ENCODE data around the gene NARS2.
A peak's percentile ranks its signal among the peaks of the same experiment; 100 is the strongest.

Gene NARS2

GRCh38 chr11:78417175-78417887 is 157.3 kb downstream of the NARS2 start, which contains the start of gene GAB2:
GAB2 (minus strand) TSS chr11:78417820; CDS start chr11:78417720, 100 bp downstream.
- peak in 1 of 2 donors; percentile 24 for DNase-seq (ENCODE audit: extremely low read depth in 1 of 2, low read depth in 1 of 2)

DNA sequence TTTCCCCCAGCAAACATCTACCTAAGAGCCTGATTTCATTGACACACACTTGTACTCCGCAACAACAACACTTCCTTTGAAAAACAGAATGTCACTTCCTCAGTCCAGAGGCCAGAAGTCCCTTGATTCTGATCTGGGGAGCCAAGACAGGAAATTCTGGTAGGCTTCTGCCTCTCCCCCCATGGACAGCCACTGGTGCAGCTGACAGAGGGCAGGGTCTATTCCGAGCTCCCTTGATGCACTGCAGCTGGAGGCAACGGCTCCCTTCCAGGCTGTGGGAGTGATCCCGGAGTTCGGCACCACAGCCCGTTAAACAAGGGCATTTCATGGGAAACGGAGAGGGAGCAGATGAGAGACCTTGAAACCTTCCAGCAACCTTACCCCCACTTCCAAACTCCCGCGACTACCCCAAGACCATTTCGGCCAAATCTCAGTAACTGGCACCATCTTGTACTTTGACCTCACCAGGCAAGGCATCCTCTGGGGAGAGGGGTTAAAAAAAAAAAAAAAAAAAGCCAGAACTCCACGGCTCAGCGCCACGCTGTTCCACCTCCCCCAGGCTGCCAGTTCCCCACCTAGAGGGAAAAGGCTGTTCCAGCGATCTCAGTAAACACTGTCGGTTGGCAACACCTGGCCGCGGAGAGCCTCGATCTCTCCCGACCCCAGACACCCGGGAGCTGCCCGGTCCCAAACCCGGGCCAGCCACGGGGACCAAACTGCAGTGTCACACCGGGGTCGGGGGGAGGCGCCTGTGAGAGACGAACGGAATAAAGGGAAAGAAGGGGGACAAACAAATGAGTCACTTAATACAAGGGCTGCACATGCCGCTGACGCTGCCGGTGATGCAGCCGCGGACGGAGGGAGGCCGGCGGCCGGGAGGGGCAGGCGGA is 158.1 kb downstream of the NARS2 start:
- DNase-seq (ENCODE audit: extremely low read depth in 1 of 2, low read depth in 1 of 2), result peak; percentile 48 to 61

DNA sequence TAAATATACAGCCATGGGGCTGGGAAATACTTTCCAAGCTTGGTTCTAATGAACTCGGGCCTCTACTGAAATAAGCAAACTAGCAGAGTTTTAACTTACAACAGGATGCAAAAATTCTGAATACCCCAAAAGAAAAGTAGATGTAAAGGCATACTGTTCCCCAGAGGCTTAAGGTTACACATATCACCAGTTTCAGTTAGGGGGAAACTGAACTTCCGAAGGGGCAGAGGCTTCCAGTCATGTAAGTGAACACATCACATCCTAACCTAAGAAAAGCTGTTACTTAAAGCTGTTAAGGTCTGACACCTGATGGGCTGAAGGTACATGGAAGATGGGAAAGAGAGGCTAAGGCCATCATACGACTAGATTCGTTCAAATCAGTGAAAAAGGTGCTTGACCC is 159.3 kb downstream of the NARS2 start:
- DNase-seq (ENCODE audit: extremely low read depth in 1 of 2, low read depth in 1 of 2), result no peak

DNA sequence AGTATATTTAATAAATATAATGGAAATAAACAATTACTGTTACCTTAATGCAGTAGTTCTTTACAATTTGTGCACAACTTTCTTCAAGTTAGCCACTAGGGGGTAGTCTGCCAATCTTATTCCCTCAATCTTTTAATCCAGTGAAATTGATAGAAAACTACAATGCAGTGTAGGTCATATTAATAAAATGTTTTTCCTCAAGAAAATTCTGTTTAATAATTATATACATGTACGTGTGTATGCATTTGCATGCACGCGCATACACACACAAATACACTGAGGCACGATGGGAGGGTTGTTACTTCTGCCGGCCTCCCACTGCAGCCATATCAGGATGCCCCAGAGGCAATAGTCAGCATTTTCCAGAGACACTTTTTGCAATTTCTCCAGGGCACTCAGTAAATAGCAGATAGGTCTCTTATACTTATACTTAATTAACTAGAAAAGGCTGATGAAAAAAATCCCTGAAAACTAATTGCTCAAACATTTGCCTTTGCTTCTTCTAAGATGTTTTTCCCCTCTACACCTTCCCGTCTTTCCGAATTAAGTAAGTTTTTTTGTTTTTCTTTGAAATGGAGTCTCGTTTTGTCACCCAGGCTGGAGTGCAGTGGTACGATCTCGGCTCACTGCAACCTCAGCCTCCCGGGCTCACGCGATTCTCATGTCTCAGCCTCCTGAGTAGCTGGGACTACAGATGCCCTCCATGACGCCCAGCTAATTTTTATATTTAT is 160.2 kb downstream of the NARS2 start:
- no peak for DNase-seq (ENCODE audit: extremely low read depth in 1 of 2, low read depth in 1 of 2)

- no peak for DNase-seq (ENCODE audit: extremely low read depth in 1 of 2, low read depth in 1 of 2)
Observed at GRCh38 chr11:78408619-78409018, 166.0 kb downstream of the NARS2 start.

DNA sequence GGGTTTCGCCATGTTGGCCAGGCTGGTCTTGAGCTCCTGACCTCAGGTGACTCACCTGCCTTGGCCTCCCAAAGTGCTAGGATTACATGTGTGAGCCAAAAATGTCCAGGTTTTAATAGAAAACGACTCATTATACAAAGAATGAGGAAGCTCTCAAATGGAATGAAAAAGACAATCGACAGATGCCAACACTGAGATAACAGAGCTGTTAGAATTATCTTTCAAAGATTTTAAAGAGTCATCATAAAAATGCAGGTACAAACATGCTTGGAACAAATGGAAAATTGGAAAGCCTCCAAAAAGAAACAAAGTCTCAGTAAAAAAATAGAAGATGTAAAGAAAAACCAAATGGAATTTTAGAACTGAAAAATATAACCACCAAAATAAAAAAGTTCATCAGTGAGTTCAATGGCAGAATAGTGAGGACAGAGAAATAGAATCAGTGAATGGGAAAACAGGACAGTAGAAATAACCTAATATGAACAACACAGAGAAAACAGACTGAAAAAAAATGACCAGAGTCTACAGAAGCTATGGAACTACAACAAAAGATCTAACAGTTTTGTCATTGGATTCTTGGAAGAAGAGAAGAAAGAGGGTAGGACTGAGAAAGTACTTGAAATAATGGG is 168.0 kb downstream of the NARS2 start:
- DNase-seq (ENCODE audit: extremely low read depth in 1 of 2, low read depth in 1 of 2), result no peak

GRCh38 chr11:78405805-78406204 is 168.9 kb downstream of the NARS2 start:
- no peak for DNase-seq (ENCODE audit: extremely low read depth in 1 of 2, low read depth in 1 of 2)

DNA sequence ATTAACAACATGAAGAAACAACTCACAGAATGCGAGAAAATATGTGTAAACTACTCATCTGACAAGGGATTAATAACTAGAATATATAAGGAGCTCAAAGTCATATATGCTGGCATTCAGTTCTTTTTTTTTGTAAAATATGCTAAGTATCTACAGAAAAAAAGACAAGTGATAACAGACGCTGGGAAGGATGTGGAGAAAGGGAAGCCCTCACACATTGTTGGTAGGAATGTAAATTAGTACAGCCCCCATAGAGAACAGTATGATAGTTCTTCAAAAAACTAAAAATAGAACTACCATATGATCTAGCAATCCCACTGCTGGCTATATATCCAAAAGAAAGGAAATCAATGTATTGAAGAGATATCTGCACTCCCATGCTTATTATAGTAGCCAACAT is 170.9 kb downstream of the NARS2 start:
- DNase-seq (ENCODE audit: extremely low read depth in 1 of 2, low read depth in 1 of 2), result no peak

GRCh38 chr11:78402847-78403246 is 171.8 kb downstream of the NARS2 start:
- no peak for DNase-seq (ENCODE audit: extremely low read depth in 1 of 2, low read depth in 1 of 2)

DNA sequence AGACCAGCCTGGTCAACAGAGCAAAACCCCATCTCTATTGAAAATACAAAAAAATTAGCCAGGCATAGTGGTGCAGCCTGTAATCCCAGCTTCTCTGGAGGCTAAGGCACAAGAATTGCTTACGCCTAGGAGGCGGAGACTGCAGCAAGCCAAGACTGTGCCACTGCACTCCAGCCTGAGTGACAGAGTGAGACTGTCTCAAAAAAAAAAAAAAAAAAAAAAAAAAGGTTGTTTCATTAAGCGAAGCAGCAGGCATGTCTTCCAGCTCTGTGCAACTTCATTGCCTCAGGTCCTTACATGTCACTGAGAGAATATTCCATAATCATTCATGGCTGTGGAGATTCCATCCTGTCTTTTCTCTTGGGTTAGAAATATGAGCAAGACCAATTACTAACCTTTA is 174.0 kb downstream of the NARS2 start:
- no peak for DNase-seq (ENCODE audit: extremely low read depth in 1 of 2, low read depth in 1 of 2)

- DNase-seq (ENCODE audit: extremely low read depth in 1 of 2, low read depth in 1 of 2), result no peak
Observed at GRCh38 chr11:78400116-78400515, 174.5 kb downstream of the NARS2 start.

DNA sequence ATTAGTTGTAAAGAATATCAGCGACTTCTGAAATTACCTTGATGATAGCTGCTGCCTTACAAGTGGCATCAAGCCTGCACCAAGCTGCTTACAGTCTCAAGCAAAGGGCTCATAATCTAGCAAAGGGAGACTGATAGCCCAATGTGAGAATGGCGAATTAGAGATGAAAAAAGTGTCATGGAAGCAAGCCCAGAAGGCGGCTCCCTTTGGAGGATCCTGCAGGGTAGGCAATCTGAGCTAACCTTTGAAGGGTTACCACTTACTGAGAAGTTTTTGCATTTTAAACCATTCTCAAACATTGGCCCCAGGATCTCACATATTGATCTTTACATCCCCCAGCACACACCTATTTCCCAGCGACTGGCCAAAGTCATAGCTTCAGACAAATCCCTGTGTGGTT is 175.5 kb downstream of the NARS2 start:
- DNase-seq (ENCODE audit: extremely low read depth in 1 of 2, low read depth in 1 of 2), result no peak

GRCh38 chr11:78398715-78399114 is 175.9 kb downstream of the NARS2 start:
- DNase-seq (ENCODE audit: extremely low read depth in 1 of 2, low read depth in 1 of 2), result no peak

- no peak for DNase-seq (ENCODE audit: extremely low read depth in 1 of 2, low read depth in 1 of 2)
Observed at GRCh38 chr11:78397398-78397797, 177.3 kb downstream of the NARS2 start.

GRCh38 chr11:78395597-78395996 is 179.1 kb downstream of the NARS2 start:
- no peak for DNase-seq (ENCODE audit: extremely low read depth in 1 of 2, low read depth in 1 of 2)

- DNase-seq (ENCODE audit: extremely low read depth in 1 of 2, low read depth in 1 of 2), result no peak
Observed at GRCh38 chr11:78392854-78393253, 181.8 kb downstream of the NARS2 start.

DNA sequence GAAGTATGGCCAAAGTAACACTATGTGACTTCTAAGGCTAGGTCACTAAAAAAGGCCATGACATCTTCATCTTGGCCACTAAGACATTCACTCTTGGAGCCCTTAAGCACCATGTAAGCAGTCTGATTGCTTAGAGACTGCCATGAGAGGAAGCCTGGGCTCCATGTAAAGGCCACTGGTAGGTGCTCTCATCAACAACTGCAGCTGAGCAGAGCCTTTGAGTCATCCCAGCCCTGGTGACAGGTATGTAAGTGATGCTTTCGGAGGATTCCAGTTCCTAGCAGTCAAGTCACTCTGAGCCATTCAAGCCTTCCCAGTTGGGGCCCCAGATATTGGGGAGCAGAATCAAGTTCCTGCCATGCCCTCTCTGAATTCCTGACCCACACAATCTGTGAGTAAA is 183.2 kb downstream of the NARS2 start:
- DNase-seq (ENCODE audit: extremely low read depth in 1 of 2, low read depth in 1 of 2), result no peak

- no peak for DNase-seq (ENCODE audit: extremely low read depth in 1 of 2, low read depth in 1 of 2)
Observed at GRCh38 chr11:78390809-78391208, 183.9 kb downstream of the NARS2 start.

DNA sequence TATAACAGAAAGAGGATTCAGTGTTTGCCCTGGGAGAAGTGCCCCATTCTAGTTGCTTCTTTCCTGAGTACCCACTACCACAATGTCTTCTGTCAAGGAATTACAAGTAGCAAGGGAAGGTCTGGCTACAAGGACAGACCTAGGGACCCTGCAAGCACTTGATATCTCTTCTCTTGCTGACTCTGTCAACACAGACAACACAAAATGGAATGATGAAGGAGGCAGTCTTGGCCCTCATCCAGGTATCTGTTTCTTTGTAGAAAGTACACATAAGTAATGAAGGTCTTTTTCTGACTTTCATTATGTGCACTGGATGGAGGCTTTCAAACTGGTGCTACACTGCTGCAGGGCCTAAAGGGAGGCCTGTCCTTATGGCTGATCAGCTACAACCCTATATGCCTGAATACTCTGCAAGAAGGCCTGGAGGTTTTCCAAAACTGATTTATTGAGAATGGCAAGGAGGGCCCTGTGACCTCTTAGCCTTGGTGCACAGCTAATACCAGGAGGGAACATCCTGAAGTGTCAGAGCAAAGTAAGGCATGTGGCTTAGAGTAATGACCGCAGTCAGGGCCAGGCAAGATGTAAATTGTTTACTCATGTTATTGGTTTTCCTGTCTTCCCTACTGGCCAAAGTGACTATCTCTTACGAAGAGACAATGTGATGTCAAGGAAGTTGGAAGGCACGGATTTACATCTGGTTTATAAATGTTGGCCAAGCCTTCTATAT is 188.3 kb downstream of the NARS2 start:
- no peak for DNase-seq (ENCODE audit: extremely low read depth in 1 of 2, low read depth in 1 of 2)
